Measurements from ENCODE around the gene CDRT15.

CDRT15 gene

DNA sequence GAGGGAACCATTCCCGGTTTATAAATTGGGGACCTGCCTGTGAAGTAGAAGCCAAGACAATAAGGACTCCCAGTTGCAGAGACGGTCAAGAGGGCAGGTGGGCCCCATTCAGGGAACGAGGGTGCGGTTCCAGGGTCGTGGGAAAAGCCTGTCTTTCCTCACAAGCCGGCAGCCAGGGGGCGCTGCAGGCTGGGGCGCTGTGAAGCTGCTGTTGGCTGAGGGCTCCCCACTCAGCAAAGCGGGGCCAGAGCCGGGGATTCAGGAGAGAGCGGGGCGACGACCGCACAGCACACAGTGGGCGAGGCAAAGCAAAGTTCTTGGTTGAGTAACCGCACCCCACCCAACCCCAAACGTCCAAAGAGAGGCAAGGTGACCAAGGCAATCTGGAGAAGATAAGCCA, 24.9 kb downstream of the CDRT15 start:
- no peaks in the 10 kb centered on the region for H3K9me2 ChIP-seq (replicated peaks; ENCODE audit: control insufficient read depth, low read length)
- TF ChIP-seq, protein P1, sequence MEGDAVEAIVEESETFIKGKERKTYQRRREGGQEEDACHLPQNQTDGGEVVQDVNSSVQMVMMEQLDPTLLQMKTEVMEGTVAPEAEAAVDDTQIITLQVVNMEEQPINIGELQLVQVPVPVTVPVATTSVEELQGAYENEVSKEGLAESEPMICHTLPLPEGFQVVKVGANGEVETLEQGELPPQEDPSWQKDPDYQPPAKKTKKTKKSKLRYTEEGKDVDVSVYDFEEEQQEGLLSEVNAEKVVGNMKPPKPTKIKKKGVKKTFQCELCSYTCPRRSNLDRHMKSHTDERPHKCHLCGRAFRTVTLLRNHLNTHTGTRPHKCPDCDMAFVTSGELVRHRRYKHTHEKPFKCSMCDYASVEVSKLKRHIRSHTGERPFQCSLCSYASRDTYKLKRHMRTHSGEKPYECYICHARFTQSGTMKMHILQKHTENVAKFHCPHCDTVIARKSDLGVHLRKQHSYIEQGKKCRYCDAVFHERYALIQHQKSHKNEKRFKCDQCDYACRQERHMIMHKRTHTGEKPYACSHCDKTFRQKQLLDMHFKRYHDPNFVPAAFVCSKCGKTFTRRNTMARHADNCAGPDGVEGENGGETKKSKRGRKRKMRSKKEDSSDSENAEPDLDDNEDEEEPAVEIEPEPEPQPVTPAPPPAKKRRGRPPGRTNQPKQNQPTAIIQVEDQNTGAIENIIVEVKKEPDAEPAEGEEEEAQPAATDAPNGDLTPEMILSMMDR (IDR thresholded peaks at IDR 0.05; ENCODE audit: low read depth, low read length, poor library complexity, severe bottlenecking) = peak; percentile 53
- TF ChIP-seq EZH2phosphoT487 (IDR thresholded peaks at IDR 0.05; ENCODE audit: borderline replicate concordance, low read length) = no peak

DNA sequence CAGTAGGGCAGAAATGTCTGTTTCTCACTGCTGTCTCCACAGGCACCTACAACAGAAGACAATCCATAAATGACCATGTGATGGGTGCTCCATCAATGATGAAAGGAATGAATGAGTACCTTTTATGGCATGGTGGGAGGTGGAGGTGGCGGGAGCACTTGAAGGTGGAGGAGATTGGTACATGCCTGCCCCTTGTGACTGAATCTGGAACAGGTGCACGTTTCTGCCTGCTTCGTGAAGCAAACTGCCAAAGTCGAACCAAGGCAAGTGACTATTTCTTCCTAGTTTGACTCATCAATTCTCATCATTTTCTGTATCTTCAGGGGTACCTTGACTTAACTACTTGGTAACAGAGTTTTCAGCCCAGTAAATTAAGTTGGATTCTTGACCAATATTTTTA, 25.4 kb downstream of the CDRT15 start:
- peaks cover 10% of the 10 kb centered on the region for H3K36me3 ChIP-seq (ENCODE audit: control insufficient read depth, low read length)
- H3K9me2 ChIP-seq (replicated peaks; ENCODE audit: control insufficient read depth, low read length) = no peaks in the 10 kb centered on the region
- no peak overlapping the region for H3K4me3 ChIP-seq (ENCODE audit: low read length)
- H3K4me1 ChIP-seq (ENCODE audit: control insufficient read depth, low read length) = no peaks in the 10 kb centered on the region
- no peaks in the 10 kb centered on the region for H3K79me2 ChIP-seq (ENCODE audit: control insufficient read depth, low read length)
- no peak overlapping the region for H3K27ac ChIP-seq (ENCODE audit: low read depth, low read length)
- H3K4me2 ChIP-seq (ENCODE audit: low read length) = no peak overlapping the region
- no peaks in the 10 kb centered on the region for H3F3A ChIP-seq (ENCODE audit: control insufficient read depth, insufficient read depth)
- TF ChIP-seq, protein P1 (IDR thresholded peaks at IDR 0.05; ENCODE audit: low read depth, low read length, poor library complexity, severe bottlenecking) = no peak
- no peaks in the 10 kb centered on the region for H3K9me3 ChIP-seq (ENCODE audit: control insufficient read depth, insufficient read depth, low read length)
- H4K20me1 ChIP-seq (ENCODE audit: control insufficient read depth, insufficient read depth, low read depth, low read length) = no peaks in the 10 kb centered on the region
- no peaks in the 10 kb centered on the region for H3K27me3 ChIP-seq (ENCODE audit: control insufficient read depth, low read length)

More for the DNA sequence above, 24.9 kb downstream of the CDRT15 start:
- Histone ChIP-seq H3K79me2 (ENCODE audit: control insufficient read depth, low read length) (no peaks in the 10 kb centered on the region), H3K36me3 (ENCODE audit: control insufficient read depth, low read length) (peaks cover 10% of the 10 kb centered on the region), H3K4me3 (ENCODE audit: low read length) (no peak overlapping the region), H3K27ac (ENCODE audit: low read depth, low read length) (no peak overlapping the region), H3K4me2 (ENCODE audit: low read length) (no peak overlapping the region), H3F3A (ENCODE audit: control insufficient read depth, insufficient read depth) (no peaks in the 10 kb centered on the region), H3K4me1 (ENCODE audit: control insufficient read depth, low read length) (no peaks in the 10 kb centered on the region), H3K9me3 (ENCODE audit: control insufficient read depth, insufficient read depth, low read length) (no peaks in the 10 kb centered on the region), H4K20me1 (ENCODE audit: control insufficient read depth, insufficient read depth, low read depth, low read length) (no peaks in the 10 kb centered on the region), H3K27me3 (ENCODE audit: control insufficient read depth, low read length) (no peaks in the 10 kb centered on the region)

DNA sequence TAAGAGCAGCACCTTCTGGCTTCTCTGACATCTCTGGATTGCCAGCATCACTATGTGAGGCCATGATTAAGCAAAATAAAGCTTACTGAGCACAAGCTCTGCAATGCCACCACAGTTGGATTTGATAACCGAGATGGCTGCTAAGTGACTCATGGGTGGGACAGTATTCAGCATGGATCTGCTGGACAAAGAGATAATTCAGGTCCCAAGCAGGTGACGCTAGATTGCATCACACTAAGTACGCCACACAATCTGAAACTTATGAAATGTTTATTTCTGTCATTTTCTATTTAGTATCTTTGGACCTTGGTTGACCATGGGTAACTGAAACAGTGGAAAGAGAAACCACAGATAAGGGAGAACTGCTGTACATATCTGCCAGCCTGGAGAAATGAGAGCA, 27.4 kb downstream of the CDRT15 start:
- no peaks in the 10 kb centered on the region for H3K9me3 ChIP-seq (ENCODE audit: control insufficient read depth, insufficient read depth, low read length)
- H3K27me3 ChIP-seq (ENCODE audit: control insufficient read depth, low read length) = no peaks in the 10 kb centered on the region
- no peak overlapping the region for H3K4me3 ChIP-seq (ENCODE audit: low read length)
- no peak overlapping the region for H3K27ac ChIP-seq (ENCODE audit: low read depth, low read length)
- no peaks in the 10 kb centered on the region for H3K9me2 ChIP-seq (replicated peaks; ENCODE audit: control insufficient read depth, low read length)
- no peaks in the 10 kb centered on the region for H3K79me2 ChIP-seq (ENCODE audit: control insufficient read depth, low read length)
- H4K20me1 ChIP-seq (ENCODE audit: control insufficient read depth, insufficient read depth, low read depth, low read length) = no peaks in the 10 kb centered on the region
- no peak overlapping the region for H3K4me2 ChIP-seq (ENCODE audit: low read length)
- H3K36me3 ChIP-seq (ENCODE audit: control insufficient read depth, low read length) = peaks cover 10% of the 10 kb centered on the region
- H3F3A ChIP-seq (ENCODE audit: control insufficient read depth, insufficient read depth) = no peaks in the 10 kb centered on the region
- H3K4me1 ChIP-seq (ENCODE audit: control insufficient read depth, low read length) = no peaks in the 10 kb centered on the region
- TF ChIP-seq EZH2phosphoT487 (IDR thresholded peaks at IDR 0.05; ENCODE audit: borderline replicate concordance, low read length) = no peak
- TF ChIP-seq, protein P1 (IDR thresholded peaks at IDR 0.05; ENCODE audit: low read depth, low read length, poor library complexity, severe bottlenecking) = no peak

DNA sequence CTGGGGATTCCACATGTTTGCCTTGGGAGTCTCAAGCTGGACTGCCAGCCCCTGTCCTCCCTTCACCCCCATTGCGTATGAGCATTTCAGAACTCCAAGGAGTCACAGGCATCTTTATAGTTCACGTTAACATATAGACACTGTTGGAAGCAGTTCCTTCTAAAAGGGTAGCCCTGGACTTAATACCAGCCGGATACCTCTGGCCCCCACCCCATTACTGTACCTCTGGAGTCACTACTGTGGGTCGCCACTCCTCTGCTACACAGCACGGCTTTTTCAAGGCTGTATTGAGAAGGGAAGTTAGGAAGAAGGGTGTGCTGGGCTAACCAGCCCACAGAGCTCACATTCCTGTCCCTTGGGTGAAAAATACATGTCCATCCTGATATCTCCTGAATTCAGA, 28.9 kb downstream of the CDRT15 start:
- Histone ChIP-seq H3K9me3 (ENCODE audit: control insufficient read depth, insufficient read depth, low read length) (no peaks in the 10 kb centered on the region), H3K27me3 (ENCODE audit: control insufficient read depth, low read length) (no peaks in the 10 kb centered on the region), H3K36me3 (ENCODE audit: control insufficient read depth, low read length) (peaks cover 10% of the 10 kb centered on the region), H4K20me1 (ENCODE audit: control insufficient read depth, insufficient read depth, low read depth, low read length) (no peaks in the 10 kb centered on the region), H3K4me2 (ENCODE audit: low read length) (no peak overlapping the region), H3K4me3 (ENCODE audit: low read length) (no peak overlapping the region), H3F3A (ENCODE audit: control insufficient read depth, insufficient read depth) (no peaks in the 10 kb centered on the region), H3K27ac (ENCODE audit: low read depth, low read length) (no peak overlapping the region), H3K79me2 (ENCODE audit: control insufficient read depth, low read length) (no peaks in the 10 kb centered on the region), H3K9me2 (replicated peaks; ENCODE audit: control insufficient read depth, low read length) (no peaks in the 10 kb centered on the region), H3K4me1 (ENCODE audit: control insufficient read depth, low read length) (no peaks in the 10 kb centered on the region)
- TF ChIP-seq, protein P1 (IDR thresholded peaks at IDR 0.05; ENCODE audit: low read depth, low read length, poor library complexity, severe bottlenecking) = no peak

All from DOHH2 (cell line).